GM18858 (cell line): ENCODE measurements around the gene CTCFL.
"Not testable (repeated sequence)": the region's sequence is repeated elsewhere in the genome, so short reads cannot be mapped to it uniquely, and the experiment has no call there.

Experiments
- ATAC-seq: cut with Tn5 transposase; IDR thresholded peaks from one replicate; pipeline ENCODE4 v1.9.1; 2021; ENCODE audit not compliant: unreplicated experiment

The CTCFL gene

DNA sequence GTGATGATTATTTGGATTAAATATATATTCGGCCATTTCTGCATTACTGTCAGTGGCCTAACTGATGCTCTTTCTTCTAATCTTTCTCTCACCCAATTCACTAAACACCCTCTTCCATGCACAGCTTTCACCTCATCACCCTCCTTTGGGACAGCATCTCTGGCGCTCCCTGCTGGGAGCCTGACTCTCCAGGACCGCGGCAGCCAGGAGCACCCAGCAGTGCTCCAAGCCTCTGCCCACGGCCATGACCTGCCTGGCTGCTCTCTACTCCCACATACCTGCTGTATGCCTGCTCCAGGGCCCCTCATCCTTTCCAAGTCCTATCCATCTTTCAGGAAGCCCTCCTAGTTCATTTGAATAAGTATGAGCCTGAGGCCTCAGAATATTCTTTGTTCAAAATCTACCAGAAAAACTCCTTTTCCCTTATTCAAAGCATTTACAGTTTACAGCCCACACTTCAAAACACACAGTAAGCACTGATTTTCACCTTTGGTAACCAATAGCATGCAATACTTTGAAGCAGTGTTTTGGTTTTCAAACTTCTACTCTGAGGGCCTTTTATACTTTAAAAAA, 15.2 kb downstream of the CTCFL start:
- no peak for ATAC-seq

DNA sequence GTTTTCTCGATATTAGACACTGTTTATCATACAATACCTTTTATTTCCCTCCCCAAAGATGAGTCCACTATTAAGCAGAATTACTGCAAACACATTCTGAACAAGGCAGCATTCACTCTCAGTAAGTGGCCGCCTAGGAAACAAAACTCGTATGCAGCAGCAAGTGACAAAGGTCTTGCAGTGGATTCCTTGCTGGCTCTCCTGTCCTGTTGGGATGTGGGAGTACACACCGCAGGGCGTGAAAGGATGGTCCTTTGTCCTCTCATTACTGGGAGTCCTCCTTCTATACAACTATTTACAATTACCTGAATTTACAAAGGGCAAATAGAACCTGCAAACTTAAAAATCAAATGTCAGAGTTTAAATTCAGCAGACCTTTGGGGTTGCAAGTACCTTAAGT, 16.1 kb downstream of the CTCFL start:
- ATAC-seq, result no peak

DNA sequence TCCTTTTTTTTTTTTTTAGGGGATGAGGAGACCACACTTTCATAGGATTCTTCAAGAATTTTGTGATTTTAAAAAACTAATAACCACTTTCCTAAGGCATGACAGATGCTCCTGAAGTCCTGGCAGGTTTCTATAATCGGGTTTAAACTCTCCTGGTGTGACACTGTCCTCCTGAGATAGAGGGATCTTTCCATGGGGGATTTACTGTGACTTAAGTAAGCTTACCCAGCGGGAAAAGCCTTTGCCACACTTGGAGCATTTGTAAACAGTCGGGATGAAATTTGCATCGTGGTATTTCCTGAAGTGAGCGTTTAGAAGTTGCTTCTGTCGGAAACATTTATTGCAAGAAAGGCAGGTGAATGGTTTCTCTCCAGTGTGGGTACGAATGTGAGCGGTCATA, 16.6 kb downstream of the CTCFL start:
- ATAC-seq, result no peak

DNA sequence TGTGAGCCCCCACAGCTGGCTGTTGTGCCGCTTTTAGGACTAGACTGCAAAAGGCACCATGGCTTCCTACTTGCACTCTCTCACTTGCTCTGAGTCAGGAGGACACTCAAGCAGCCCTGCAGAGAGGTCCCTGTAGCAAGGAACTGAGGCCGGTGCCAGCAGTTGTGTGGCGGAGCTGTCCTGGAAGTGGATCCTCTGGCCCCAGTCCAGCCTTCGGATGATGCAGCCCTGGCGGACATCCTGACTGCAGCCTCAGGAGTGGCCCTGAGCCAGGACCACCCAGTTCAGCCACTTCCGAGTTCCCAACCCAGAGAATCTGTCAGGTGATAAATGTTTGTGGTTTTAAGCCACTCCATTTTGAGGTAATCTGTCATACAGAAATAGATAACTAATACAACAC, 17.5 kb downstream of the CTCFL start:
- no peak for ATAC-seq

DNA sequence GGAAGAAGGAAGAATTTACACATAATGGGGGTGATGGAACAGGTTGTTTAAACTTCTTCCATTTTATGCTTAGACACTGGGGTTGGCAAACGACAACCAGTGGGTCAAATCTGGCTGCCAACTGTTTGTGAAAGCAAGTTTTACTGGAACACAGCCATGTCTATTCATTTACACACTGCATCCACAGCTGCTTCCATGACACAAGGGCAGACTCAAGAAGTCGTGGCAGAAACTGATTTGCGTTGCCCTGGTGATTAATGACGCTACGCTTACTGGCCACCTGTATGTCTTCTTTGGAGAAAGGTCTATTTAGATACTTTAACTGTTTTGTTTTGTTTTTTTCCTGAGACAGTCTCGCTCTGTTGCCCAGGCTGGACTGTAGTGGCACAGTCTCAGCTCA, 19.0 kb downstream of the CTCFL start:
- no peak for ATAC-seq

DNA sequence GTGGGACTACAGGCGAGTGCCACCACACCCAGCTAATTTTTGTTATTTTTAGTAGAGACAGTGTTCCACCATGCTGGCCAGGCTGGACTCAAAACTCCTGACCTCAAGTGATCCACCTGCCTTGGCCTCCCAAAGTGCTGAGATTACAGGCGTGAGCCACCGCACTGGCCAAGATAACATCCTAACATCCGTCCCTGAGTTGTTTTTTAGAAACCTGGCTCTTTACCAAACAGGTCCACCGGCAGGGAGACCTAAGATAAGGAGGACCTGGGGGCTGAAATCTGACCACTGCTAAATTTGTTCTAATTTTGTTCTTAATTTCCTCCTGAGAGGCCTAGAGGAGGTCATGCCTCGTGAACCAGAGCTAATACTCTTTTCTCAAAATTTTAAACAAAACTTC, 20.5 kb downstream of the CTCFL start:
- no peak for ATAC-seq

DNA sequence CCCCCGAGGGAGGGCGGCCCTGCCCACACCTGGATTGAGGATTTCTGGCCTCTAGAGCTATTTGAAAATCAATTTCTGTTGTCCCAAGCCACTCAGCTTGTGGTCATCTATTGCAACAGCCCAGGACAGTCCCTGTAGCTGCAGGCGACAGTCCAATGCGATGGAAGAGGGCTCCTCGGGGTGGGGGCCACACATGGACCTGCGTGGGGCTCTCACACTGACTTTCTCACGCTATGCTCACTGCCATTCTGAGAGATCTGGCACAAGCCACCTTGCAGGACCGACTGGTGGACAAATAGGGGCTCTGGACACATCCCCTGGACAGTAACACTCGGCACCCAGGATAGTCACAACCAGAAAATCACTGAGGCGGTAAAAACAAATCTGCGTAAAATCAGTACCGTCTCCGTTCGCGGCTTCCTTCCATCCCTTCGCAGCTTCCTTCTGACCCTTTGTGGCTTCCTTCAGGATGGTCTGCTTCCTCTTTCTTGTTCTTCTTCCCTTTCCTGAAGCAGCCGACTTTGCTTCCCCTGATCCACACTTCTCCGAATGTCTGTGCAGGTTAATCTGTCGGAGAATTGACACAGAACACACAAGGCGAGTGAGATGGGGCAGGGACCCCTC, 21.8 kb downstream of the CTCFL start:
- no peak for ATAC-seq

DNA sequence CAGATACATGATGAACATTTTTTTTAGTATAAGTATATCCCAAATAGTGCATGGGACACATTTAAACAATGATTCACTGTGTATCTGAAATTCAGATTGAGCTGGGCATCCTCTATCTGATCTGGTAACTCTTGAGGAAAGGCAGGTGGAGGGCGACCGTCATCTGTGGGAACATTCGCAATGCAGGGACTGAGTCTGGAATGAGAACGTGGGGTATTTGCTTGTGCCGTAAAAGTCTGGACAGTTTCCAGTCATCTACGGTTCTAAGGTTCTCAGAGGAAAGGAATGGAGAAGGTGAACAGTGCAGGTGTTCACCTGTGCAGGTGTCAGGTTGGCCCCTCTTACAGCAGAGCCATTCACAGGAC, 22.6 kb downstream of the CTCFL start:
- ATAC-seq, result no peak

DNA sequence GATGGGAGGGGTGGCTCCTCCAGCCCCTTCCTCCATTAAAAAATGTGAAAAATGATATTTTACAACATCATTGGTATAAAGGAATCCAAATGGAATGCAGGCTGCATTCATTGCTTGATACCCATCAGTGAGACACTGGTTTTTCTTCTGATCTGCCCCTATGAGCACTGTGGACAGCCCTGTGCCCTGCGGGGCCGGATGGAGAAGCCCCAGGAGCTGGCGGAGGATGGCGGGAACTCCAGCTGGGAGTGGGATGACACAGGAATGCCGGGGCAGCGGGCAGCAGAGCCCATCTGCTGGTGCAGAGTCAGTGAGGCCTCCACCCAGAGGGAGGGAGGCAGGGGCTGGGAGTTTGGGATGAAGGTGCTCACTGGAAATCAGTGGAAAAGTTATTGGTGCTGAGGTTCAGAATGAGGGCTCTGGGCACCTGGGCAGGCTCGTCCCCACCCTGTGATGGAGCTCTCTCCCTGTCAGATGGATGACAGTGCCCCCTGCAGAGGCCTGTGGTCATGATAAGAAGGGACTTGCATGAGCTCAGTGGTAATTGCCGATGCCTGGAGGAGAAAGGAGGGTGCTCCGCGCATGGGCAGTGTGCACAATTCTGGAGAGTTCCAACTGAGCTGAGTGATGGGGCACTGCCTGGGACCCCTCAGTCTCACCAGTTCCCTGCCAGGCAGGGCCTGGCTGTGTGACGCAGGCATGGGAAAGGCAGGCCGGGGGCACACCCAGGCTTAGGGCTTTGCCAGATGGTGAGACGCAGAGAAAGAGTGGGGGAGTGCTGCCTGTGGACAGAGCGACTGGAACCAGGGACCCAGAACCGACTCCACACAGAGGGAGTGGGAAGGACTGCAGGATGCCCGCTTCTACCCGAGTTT, 23.2 kb downstream of the CTCFL start:
- no peak for ATAC-seq

DNA sequence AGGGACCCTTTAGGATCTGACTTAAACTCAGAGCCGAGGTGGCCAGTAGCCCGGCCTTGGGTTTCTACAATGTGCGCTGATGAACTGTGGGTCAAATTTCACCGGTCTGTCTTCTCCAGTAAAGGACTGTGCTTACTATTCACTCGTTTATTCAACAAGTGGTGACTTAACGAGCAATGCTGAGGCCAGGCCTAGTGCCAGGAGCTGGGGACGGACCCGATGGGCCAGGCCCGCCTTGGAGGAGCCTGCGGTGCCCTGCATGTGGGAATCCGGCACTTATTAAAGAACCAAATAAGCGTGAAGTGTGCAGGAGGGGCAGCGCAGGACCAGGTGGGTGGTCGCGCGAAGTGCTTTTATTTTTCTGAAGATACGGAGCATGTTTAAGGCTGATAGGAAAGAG, 24.0 kb downstream of the CTCFL start:
- no peak for ATAC-seq

DNA sequence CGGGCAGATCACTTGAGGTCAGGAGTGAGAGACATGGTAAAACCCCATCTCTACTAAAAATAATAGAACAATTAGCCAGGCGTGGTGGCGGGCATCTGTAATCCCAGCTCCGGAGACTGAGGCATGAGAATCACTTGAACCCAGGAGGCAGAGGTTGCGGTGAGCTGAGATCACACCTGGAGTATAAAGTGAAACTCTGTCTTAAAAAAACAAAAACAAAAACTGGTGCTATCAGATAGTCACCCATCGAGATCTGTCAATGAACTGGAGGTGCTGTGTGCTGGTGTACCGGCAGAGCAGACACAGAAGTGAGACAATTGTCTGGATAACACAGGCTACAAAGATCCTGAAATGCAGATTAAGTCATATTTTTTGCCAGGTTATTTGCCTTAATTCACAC, 24.7 kb downstream of the CTCFL start:
- no peak for ATAC-seq

DNA sequence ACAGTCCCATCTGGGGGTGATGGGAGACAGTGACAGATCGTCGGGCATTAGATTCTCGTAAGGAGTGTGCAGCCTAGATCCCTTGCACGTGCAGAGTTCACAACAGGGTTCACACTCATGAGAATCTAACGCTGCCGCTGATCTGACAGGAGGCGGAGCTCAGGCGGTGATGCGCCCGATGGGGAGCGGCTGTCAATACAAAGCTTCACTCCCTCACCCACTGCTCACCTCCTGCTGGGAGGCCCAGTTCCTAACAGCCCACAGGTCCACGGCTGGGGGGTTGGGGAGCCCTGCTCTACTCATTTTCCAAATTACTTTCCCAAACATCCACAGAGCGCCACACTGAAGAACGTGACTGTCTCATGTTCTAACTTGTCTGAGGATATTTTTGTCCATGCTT, 25.3 kb downstream of the CTCFL start:
- ATAC-seq, result no peak

DNA sequence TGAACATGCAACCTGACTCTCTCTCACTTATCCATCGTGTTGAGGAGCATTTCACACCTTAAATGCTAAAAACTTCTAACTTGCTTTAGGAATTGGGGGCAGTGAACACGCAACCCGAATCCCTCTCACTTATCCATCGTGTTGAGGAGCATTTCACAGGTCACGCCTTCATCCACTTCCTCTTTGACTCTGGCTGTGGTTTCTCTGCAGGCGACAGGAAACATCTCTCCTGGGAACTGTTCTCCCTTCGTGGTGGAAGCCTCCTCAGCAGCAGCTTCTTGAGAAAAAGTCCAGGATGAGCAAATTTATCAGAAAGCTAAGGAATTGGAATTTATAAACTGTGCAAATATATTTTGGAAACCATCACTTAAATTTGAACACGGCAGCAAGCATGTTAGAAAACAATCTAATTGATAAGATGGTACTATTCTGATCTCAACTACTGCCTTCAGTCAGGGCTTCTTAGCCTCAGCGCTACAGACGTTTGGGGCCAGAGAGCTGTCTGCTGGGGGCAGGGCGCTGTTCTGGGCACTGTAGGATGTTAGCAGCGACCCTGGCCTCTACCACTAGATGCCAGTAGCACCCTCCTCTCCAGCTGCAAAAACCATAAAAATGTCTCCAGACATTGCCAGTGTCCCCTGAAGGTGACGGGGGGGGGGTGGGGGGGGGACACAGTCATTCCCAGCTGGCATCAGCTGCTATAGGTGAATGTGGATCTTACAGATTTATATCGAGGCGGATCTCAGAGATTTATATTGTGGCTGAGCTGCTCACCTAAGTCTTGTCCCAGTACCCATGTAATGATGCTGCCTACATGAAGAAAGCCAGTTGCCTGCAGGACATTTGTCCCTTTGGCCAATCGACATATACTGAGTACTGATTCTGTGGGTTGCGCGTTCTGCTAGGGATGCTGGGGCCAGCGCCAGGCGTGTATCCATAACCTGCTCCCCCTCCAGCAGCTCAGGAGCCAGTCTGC, 26.2 kb downstream of the CTCFL start:
- ATAC-seq, result no peak

DNA sequence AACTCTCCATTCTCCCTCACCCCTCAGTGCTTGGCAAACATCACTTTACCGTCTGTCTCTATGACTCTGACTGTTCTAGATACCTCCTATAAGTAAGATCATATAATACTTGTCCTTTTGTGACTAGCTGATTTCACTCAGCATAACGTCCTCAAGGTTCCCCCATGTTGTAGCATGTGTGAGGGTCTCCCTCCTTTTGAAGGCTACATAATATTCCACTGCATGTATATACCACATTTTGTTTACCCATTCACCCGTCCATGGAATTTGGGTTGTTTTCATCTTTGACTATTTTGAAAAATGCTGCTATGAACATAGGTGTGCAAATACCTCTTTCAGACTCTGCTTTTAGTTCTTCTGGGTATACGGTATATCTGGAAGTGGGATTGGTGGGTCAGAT, 28.3 kb downstream of the CTCFL start:
- ATAC-seq, result no peak

DNA sequence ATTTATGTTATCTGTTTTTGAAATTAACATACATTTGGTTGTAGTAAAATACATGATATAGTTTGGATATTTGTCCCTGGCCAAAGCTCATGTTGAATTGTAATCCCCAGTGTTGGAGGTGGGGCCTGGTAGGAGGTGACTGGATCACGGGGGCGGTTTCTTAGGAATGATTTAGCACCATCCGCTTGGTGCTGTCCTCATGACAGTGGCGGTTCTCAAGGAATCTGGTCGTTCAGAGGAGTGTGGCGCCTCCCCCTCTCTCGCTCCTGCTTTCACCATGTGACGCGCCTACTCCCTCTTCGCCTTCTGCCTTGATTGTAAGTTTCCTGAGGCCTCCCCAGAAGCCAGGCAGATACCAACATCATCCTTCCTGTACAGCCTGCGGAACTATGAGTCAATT, 29.0 kb downstream of the CTCFL start:
- ATAC-seq, result no peak

DNA sequence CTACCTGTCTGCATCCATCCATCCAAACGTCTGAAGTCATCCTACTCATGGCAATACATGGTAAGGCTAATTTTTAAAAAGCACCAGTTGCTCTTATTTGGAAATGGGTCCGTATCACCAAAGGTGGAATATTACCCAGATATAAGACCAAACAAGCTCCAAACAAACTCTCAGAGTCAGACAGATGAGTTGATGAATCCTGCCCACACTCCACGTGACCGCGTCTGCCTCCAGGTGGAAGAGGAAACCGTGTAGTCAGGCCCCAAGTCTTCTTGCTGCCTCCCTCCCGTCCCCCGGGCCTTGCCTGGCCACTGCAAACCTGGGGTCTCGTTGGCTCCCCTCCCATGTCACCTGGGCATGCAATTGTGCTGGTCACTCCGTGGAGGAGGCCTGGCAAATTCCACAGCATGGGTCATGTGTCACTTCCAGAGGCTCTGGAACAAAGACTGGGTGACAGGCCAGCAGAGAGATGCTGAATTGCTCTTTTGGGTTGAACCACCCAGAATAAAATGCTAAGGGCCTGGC, 31.8 kb downstream of the CTCFL start:
- ATAC-seq, result no peak

DNA sequence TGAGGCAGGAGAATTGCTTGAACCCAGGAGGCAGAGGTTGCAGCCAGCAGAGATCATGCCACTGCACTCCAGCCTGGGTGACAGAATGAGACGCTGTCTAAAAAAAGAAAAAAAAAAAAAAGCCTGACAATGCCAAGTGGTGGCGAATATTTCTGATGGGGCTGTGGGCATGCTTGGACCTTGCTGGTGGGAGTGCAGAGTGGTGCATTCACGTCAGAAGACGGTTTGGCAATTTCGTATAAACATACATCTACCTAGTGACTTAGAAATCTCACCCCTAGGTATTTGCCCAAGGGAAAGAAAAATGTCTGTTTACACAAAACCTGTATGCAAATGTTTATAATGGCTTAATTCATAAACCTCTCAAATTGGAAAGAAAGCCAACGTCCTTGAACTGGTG, 33.6 kb downstream of the CTCFL start:
- ATAC-seq, result no peak

DNA sequence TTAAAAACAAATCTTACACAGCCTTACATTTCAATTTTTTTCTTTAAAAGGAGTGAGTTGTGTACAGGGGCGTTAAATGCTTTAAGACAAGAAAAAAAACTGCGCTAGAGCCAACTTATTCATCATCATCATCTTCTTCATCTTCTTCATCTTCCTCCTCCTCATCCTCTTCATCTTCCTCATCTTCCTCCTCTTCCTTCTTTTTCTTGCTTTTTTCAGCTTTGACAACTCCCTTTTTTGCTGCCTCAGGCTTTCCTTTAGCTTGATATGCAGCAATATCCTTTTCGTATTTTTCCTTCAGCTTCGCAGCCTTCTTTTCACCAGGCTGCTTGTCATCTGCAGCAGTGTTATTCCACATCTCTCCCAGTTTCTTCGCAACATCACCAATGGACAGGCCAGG, 36.7 kb downstream of the CTCFL start:
- ATAC-seq, result not testable (repeated sequence)

DNA sequence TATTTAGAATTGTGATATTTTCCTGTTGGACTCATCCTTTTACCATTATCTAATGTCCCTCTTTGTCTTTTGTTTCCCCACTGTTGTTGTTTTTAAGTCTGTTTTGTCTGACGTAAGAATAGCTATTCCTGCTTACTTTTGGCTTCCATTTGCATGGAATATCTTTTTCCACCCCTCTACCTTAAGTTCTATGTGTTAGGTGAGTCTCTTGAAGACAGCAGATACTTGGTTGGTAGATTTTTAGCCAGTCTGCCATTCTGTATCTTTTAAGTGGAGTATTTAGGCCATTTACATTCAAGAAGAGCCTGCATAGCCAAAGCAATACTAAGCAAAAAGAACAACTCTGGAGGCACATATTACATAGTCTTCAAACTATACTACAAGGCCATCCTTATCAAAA, 39.2 kb downstream of the CTCFL start:
- ATAC-seq, result no peak

DNA sequence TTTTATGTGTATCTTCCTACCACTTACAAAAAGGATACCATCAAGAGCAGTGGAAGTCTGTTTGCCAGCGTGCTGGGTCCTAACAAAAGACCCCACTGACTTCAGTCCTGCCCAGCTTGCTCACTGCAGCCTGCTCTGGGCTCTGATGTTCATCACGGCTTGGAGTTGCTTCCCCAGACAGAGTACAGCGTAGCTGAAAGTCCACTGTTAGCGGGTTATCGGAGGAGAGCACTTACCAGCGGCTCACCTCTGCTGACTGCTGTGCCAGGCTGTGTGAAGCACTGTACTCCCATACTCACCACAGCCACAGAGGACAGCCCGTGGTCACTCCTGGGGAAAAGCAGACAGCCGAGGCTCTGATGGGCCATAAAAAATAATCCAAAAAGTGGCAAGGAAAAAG, 40.2 kb downstream of the CTCFL start:
- ATAC-seq, result no peak
